ES-I3 (cell line): ENCODE measurements around the gene RPL22L1.

Experiments used
- H3K36me3 ChIP-seq: 2 replicates; pipeline ENCODE4 v1.6.1; 2013; ENCODE audit warnings: mild to moderate bottlenecking, low read length, control low read depth, moderate library complexity; ENCODE audit not compliant: insufficient read depth
- H3K4me1 ChIP-seq: 2 replicates; pipeline ENCODE4 v1.6.1; 2013; ENCODE audit warnings: mild to moderate bottlenecking, control low read depth, low read length; ENCODE audit not compliant: insufficient read depth
- H3K9ac ChIP-seq: 2 replicates; pipeline ENCODE4 v1.6.1; 2013; ENCODE audit warnings: low read depth, mild to moderate bottlenecking, low read length, moderate library complexity
- H3K9me3 ChIP-seq: 2 replicates; pipeline ENCODE4 v1.6.1; 2013; ENCODE audit warnings: mild to moderate bottlenecking, low read length, moderate library complexity; ENCODE audit not compliant: control insufficient read depth, insufficient read depth

RPL22L1 gene

GRCh38 chr3:170869645-170870593 lies at the start of gene RPL22L1:
Gene RPL22L1 (minus strand): TSS chr3:170870195. CDS start chr3:170870167, 28 bp downstream.
- Histone ChIP-seq H3K9me3 (no peaks in the 10 kb centered on the region), H3K9ac (peak within 1 kb of the TSS; percentile 96), H3K4me1 (peaks cover 4% of the 10 kb centered on the region; the same call in 1 of the 2 replicates), H3K36me3 (peaks cover 7% of the 10 kb centered on the region; the same call in 1 of the 2 replicates)

- Histone ChIP-seq H3K9me3 (no peaks in the 10 kb centered on the region), H3K9ac (no peak overlapping the region), H3K36me3 (no peaks in the 10 kb centered on the region), H3K4me1 (no peaks in the 10 kb centered on the region)
Measured at GRCh38 chr3:170918715-170919114, 48.7 kb upstream of the RPL22L1 start.

- Histone ChIP-seq H3K9ac (no peak overlapping the region), H3K36me3 (no peaks in the 10 kb centered on the region), H3K9me3 (no peaks in the 10 kb centered on the region), H3K4me1 (no peaks in the 10 kb centered on the region)
Measured at GRCh38 chr3:170914690-170915089, 44.7 kb upstream of the RPL22L1 start.

- H3K9ac ChIP-seq = no peak overlapping the region
- H3K9me3 ChIP-seq = peaks cover 1% of the 10 kb centered on the region; the same call in 1 of the 2 replicates
- H3K36me3 ChIP-seq = no peaks in the 10 kb centered on the region
- no peaks in the 10 kb centered on the region for H3K4me1 ChIP-seq
Measured at GRCh38 chr3:170914212-170914611, 44.2 kb upstream of the RPL22L1 start.

DNA sequence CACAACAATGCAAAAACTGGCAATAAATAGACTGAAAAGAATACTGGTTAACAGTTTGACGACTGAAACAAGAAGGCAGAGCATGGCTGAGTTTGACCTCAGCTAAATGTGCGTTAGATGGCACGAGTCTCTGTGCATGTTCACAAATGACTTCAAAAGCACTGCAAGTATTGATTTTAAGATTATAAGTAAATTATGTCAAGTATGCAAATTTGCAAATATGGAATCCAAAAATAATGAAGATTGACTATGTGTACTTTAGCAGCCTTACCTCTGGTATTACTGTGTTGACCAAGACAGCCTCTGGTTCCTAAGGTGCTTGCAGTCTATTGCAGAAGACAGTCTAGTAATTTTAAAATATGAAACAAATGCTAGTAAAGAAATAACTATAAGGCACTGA lies 41.1 kb upstream of the RPL22L1 start:
- peaks cover 8% of the 10 kb centered on the region for H3K9me3 ChIP-seq
- H3K9ac ChIP-seq = no peak overlapping the region
- no peaks in the 10 kb centered on the region for H3K4me1 ChIP-seq
- H3K36me3 ChIP-seq = no peaks in the 10 kb centered on the region

DNA sequence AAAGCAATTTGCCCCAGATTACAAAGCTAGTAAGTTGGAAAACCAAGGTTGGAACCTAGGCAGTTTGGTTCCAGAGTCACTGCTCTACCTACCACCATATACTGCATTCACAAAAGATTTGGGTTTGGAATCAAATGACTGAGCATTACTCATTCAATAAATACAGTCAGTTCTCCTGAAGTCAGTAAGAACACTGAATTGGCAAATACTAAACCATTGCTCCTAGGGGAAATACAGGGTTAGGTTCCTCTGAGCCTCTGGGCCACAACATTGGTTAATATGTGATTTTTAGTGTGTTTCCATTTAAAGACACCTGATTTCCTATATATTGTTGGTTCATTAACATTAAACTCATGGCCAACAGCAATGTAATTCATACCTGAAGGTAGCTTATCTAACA lies 40.5 kb upstream of the RPL22L1 start:
- H3K36me3 ChIP-seq = no peaks in the 10 kb centered on the region
- H3K9me3 ChIP-seq = peaks cover 8% of the 10 kb centered on the region
- H3K4me1 ChIP-seq = no peaks in the 10 kb centered on the region
- no peak overlapping the region for H3K9ac ChIP-seq

GRCh38 chr3:170909129-170909903 lies 39.3 kb upstream of the RPL22L1 start:
- Histone ChIP-seq H3K9me3 (peaks cover 8% of the 10 kb centered on the region), H3K36me3 (no peaks in the 10 kb centered on the region), H3K4me1 (no peaks in the 10 kb centered on the region), H3K9ac (no peak overlapping the region; the same call in 1 of the 2 replicates)

DNA sequence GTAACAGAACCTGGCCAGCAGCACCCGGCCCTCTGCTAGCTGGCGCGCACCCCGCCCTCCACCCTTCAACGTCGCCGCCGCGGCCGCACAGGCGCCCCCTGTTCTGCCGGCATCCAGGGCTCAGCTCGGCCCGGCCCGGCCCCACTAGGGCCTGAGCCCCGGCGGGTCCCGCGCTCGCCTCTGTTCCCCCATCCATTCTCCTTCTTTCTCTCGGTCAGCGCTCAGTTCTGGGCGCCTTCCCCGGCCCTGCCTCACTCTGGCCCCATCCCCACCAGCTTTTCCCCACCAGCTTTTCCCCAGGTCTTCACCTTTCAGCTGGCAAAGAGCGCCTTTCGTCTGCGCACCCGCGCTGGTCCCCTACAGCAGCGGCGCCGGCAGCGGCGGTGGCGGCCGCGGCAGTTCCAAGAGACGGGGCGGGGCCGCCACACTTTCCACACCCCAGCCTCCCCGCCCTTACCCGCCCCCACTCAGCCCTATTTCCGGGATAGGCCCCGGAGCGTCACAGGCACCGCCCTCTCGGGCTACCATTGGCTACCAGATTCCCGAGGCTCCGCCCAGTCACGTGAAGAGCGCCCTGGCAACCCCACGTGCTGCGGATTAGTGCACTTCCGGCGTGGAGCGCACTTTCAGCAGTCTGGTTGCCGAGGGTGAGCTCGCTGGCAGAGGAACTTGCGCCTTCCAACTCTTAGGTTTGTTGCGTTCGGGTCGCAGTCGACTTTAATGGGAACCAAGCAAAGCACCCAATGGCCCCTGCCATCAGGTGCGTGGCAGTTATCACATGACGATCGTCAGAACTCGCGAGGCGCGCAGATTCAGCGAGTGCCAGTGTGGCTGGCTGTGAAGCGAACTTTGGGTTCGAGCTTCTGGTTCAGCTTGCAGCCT lies 38.5 kb upstream of the RPL22L1 start, which contains the start of gene EIF5A2:
Gene EIF5A2 (minus strand): TSS at position 403 of the 882 bp plus-strand sequence. CDS start 831 bp downstream, outside the sequence.
- Histone ChIP-seq H3K36me3 (no peaks in the 10 kb centered on the region), H3K9me3 (peaks cover 8% of the 10 kb centered on the region), H3K4me1 (no peaks in the 10 kb centered on the region), H3K9ac (peak within 1 kb of the TSS; percentile 89)

- peaks cover 8% of the 10 kb centered on the region for H3K9me3 ChIP-seq
- peak overlapping the region; percentile 89 for H3K9ac ChIP-seq
- H3K36me3 ChIP-seq = no peaks in the 10 kb centered on the region
- H3K4me1 ChIP-seq = no peaks in the 10 kb centered on the region
Measured at GRCh38 chr3:170907637-170908234, 37.7 kb upstream of the RPL22L1 start.

DNA sequence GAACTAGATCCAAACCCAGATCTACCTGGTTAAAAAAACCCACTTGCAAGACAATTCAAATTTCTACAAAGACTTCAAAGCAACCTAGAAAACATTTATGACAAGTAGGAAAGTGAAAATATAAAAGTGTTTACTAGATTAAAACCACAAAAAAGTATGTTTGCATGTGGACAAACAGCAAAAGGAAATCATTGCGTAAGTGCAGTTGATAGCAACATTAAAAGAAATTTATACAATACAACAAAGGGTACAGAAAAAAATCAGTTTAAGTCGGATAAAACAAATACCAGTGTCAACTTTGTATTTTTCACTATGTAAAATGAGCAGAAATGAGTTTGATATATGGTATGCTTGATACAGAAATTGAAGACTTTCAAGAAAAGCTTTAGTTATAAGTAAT lies 35.9 kb upstream of the RPL22L1 start:
- no peaks in the 10 kb centered on the region for H3K36me3 ChIP-seq
- no peak overlapping the region for H3K9ac ChIP-seq
- no peaks in the 10 kb centered on the region for H3K4me1 ChIP-seq
- H3K9me3 ChIP-seq = peaks cover 8% of the 10 kb centered on the region

DNA sequence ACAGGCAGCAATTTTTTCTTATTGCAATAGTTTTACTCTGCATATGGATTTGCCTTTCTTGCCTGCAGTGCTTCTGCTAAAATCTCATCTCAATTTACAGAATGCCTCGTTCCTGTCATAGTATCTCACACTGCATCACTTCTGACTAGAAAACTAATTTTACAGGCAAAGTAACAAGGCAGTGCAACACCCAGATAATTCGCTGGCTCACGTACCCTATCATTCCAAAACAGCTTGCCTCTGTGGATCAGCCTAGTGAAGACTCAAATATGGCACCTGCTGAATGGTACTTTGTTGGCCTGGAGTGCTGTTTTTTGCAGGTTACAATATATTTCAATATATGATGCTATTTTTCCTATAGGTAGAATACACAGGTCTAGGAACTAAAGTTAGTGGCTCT lies 33.1 kb upstream of the RPL22L1 start:
- Histone ChIP-seq H3K9ac (no peak overlapping the region), H3K4me1 (no peaks in the 10 kb centered on the region), H3K36me3 (no peaks in the 10 kb centered on the region), H3K9me3 (no peaks in the 10 kb centered on the region)

DNA sequence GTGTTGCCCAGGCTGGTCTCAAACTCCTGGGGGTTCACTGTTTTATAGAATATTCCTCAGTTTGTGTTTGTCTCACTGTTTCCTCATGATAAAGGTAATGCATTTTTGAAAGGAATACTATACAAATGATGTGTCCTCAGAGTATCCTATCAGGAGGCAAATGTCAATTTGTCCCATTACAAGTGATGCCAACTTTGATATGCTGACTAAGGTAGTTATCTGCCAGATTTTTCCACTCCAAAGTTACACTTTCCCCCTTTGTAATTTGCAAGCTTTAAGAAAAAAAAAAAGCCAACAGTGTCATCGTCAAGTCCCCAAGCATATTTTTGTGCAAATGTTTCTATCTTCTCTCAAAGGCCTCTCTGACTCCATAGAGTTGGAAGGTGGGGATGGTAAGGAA lies 29.5 kb upstream of the RPL22L1 start:
- peaks cover 8% of the 10 kb centered on the region; the same call in 1 of the 2 replicates for H3K9me3 ChIP-seq
- no peak overlapping the region for H3K9ac ChIP-seq
- H3K4me1 ChIP-seq = no peaks in the 10 kb centered on the region
- no peaks in the 10 kb centered on the region for H3K36me3 ChIP-seq

- no peak overlapping the region for H3K9ac ChIP-seq
- no peaks in the 10 kb centered on the region for H3K36me3 ChIP-seq
- H3K4me1 ChIP-seq = no peaks in the 10 kb centered on the region
- peaks cover 8% of the 10 kb centered on the region; the same call in 1 of the 2 replicates for H3K9me3 ChIP-seq
Measured at GRCh38 chr3:170897978-170898377, 28.0 kb upstream of the RPL22L1 start.
